ENCODE measurements around the gene LPCAT3. TPM values are rescaled to one million over a fixed set of nuclear protein-coding genes. Genes with fewer than 3 reads are reported as not detected.

LPCAT3 gene
- total RNA-seq, 2 donors from 2014 or later = 33.6 to 86.7 TPM

DNA sequence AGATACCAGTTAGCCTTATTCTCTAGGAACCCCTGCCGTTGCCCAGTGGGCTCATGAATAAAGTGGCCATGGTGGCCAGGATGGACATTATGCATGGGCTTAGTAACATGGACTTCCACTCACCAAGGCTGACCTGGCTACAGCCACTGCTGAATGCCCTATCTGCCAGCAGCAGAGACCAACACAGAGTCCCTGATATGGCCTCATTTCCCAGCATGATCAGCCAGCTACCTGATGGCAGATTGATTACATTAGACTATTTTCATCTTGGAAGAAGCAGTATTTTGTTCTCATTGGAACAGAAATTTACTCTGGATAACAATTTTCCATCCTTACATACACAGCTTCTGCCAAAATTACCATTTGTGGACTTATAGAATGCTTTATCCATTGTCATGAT, 16.2 kb upstream of the LPCAT3 start:
- DNase-seq = no peak
- Mint-ChIP-seq H3K4me3 (no peak overlapping the region), H3K4me1 (no peaks in the 10 kb centered on the region), H3K9me3 (peaks cover 9% of the 10 kb centered on the region), H3K27ac (no peak overlapping the region), H3K36me3 (ENCODE audit: low read depth) (no peaks in the 10 kb centered on the region), H3K27me3 (ENCODE audit: insufficient read depth) (peaks cover 4% of the 10 kb centered on the region)
- Histone ChIP-seq H3K4me1 (ENCODE audit: control insufficient read depth, insufficient read depth, low read length) (no peaks in the 10 kb centered on the region), H3K4me3 (ENCODE audit: low read length) (no peak overlapping the region), H3K9me3 (ENCODE audit: control insufficient read depth, low read length) (no peaks in the 10 kb centered on the region), H3K27me3 (ENCODE audit: control insufficient read depth, insufficient read depth, low read length, poor library complexity, severe bottlenecking) (no peaks in the 10 kb centered on the region), H3K27ac (ENCODE audit: low read depth, low read length) (no peak overlapping the region), H3K36me3 (ENCODE audit: control insufficient read depth, insufficient read depth, low read length) (no peaks in the 10 kb centered on the region), H3K9ac (ENCODE audit: extremely low read depth, low read length, poor library complexity, severe bottlenecking) (no peak overlapping the region)
- 82 to 100% methylated on average over 1 of the region's 1 CpG for WGBS, 2 experiments (ENCODE audit: insufficient coverage in 1 of 2, insufficient read length in 1 of 2)
- TF ChIP-seq, protein P1, sequence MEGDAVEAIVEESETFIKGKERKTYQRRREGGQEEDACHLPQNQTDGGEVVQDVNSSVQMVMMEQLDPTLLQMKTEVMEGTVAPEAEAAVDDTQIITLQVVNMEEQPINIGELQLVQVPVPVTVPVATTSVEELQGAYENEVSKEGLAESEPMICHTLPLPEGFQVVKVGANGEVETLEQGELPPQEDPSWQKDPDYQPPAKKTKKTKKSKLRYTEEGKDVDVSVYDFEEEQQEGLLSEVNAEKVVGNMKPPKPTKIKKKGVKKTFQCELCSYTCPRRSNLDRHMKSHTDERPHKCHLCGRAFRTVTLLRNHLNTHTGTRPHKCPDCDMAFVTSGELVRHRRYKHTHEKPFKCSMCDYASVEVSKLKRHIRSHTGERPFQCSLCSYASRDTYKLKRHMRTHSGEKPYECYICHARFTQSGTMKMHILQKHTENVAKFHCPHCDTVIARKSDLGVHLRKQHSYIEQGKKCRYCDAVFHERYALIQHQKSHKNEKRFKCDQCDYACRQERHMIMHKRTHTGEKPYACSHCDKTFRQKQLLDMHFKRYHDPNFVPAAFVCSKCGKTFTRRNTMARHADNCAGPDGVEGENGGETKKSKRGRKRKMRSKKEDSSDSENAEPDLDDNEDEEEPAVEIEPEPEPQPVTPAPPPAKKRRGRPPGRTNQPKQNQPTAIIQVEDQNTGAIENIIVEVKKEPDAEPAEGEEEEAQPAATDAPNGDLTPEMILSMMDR (conservative IDR thresholded peaks at IDR 0.05) = no peak

DNA sequence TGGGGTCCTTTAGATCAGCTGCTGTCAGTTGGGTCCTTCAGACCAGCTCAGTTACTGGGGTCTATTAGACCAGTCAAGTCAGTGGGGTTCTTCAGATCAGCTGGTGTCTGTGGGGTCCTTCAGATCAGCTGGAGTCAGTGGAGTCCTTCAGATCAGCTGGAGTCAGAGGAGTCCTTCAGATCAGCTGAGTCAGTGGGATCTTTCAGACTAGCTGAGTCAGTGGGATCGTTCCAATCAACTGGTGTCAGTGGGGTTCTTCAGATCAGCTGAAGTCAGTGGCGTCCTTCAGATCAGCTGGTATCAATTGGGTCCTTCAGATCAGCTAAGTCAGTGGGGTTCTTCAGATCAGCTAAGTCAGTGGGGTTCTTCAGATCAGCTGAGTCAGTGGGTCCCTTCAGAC, 14.7 kb upstream of the LPCAT3 start:
- Histone ChIP-seq H3K27ac (ENCODE audit: low read depth, low read length) (no peak overlapping the region), H3K4me3 (ENCODE audit: low read length) (no peak overlapping the region), H3K27me3 (ENCODE audit: control insufficient read depth, insufficient read depth, low read length, poor library complexity, severe bottlenecking) (no peaks in the 10 kb centered on the region), H3K9ac (ENCODE audit: extremely low read depth, low read length, poor library complexity, severe bottlenecking) (no peak overlapping the region), H3K36me3 (ENCODE audit: control insufficient read depth, insufficient read depth, low read length) (no peaks in the 10 kb centered on the region), H3K9me3 (ENCODE audit: control insufficient read depth, low read length) (no peaks in the 10 kb centered on the region), H3K4me1 (ENCODE audit: control insufficient read depth, insufficient read depth, low read length) (no peaks in the 10 kb centered on the region)
- no peaks in the 10 kb centered on the region for H3K36me3 Mint-ChIP-seq (ENCODE audit: low read depth)
- TF ChIP-seq, protein P1 (conservative IDR thresholded peaks at IDR 0.05) = no peak
- H3K4me1 Mint-ChIP-seq = no peaks in the 10 kb centered on the region
- peaks cover 4% of the 10 kb centered on the region for H3K27me3 Mint-ChIP-seq (ENCODE audit: insufficient read depth)
- H3K9me3 Mint-ChIP-seq = peaks cover 3% of the 10 kb centered on the region
- WGBS, 2 experiments (ENCODE audit: insufficient coverage in 1 of 2, insufficient read length in 1 of 2) = 93 to 94% methylated on average over 2 of the region's 2 CpGs
- no peak for DNase-seq
- H3K27ac Mint-ChIP-seq = no peak overlapping the region
- no peak overlapping the region for H3K4me3 Mint-ChIP-seq

DNA sequence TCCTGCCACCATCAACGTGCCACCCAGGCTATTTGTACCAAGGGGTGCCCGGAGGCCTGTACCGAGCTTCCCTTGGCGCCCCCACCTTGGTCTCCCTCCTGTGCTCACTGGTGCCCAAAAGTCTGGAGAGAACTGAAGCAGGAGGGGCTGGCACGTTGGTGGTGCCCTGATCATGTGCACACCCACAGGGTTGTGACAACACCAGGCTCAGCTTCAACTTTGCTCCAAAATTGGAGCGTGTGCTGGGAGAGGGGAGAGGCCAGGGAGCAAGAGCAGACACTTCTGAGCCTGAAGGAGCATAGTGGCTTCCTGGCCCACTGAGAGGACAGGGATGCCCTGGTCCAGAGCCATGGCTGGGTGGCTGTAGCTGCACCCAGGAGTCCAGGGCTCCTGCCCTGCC, 13.0 kb upstream of the LPCAT3 start:
- DNase-seq = no peak

More for the DNA sequence above, 13.0 kb upstream of the LPCAT3 start:
- no peaks in the 10 kb centered on the region for H3K9me3 ChIP-seq (ENCODE audit: control insufficient read depth, low read length)
- TF ChIP-seq, protein P1 (conservative IDR thresholded peaks at IDR 0.05) = no peak
- no peaks in the 10 kb centered on the region for H3K9me3 Mint-ChIP-seq
- no peaks in the 10 kb centered on the region for H3K4me1 Mint-ChIP-seq
- no peaks in the 10 kb centered on the region for H3K36me3 ChIP-seq (ENCODE audit: control insufficient read depth, insufficient read depth, low read length)
- H3K36me3 Mint-ChIP-seq (ENCODE audit: low read depth) = no peaks in the 10 kb centered on the region
- no peak overlapping the region for H3K27ac Mint-ChIP-seq
- no peak overlapping the region for H3K4me3 ChIP-seq (ENCODE audit: low read length)
- no peaks in the 10 kb centered on the region for H3K4me1 ChIP-seq (ENCODE audit: control insufficient read depth, insufficient read depth, low read length)
- no peak overlapping the region for H3K4me3 Mint-ChIP-seq
- no peaks in the 10 kb centered on the region for H3K27me3 ChIP-seq (ENCODE audit: control insufficient read depth, insufficient read depth, low read length, poor library complexity, severe bottlenecking)
- no peak overlapping the region for H3K27ac ChIP-seq (ENCODE audit: low read depth, low read length)
- H3K27me3 Mint-ChIP-seq (ENCODE audit: insufficient read depth) = peaks cover 8% of the 10 kb centered on the region
- 75 to 90% methylated on average over 3 to 6 of the region's 6 CpGs for WGBS, 2 experiments (ENCODE audit: insufficient coverage in 1 of 2, insufficient read length in 1 of 2)
- no peak overlapping the region for H3K9ac ChIP-seq (ENCODE audit: extremely low read depth, low read length, poor library complexity, severe bottlenecking)

All from endodermal cell (in vitro differentiated cells).